Measurements from ENCODE around the gene CRYL1.
A peak's percentile ranks its signal among the peaks of the same experiment; 100 is the strongest.
"Not testable (repeated sequence)": the region's sequence is repeated elsewhere in the genome, so short reads cannot be mapped to it uniquely, and the experiment has no call there.

CRYL1 gene

DNA sequence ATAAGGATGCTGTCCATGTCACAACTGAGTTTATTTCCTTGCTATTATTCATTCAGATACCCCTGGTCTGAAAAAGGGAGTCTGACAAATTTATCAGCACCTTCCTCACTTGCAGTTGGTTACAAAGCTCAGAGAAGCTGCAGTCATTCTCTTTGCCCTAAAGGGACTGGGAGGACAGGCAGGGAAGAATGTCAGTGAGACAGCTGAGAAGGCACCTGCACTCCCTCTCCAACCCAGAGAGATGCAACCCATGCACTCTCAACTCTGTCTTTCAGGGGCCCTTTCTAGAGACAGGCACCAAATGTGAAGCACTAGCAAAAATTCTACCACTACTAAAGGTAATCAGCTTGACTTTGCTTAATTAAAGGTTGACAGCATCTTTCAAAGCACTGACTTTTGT, 83.3 kb downstream of the CRYL1 start:
- peaks cover 3 to 12% of the 10 kb centered on the region in 2 donors for H3K36me3 Mint-ChIP-seq
- ATAC-seq (replicated peaks) (no peak), DNase-seq (no peak)
- no peak overlapping the region for H3K4me3 Mint-ChIP-seq
- no peak overlapping the region for H3K27ac Mint-ChIP-seq
- peaks cover 0 to 4% of the 10 kb centered on the region in 2 donors for H3K9me3 Mint-ChIP-seq
- no peaks in the 10 kb centered on the region for H3K4me1 Mint-ChIP-seq
- H3K27me3 Mint-ChIP-seq = no peaks in the 10 kb centered on the region

DNA sequence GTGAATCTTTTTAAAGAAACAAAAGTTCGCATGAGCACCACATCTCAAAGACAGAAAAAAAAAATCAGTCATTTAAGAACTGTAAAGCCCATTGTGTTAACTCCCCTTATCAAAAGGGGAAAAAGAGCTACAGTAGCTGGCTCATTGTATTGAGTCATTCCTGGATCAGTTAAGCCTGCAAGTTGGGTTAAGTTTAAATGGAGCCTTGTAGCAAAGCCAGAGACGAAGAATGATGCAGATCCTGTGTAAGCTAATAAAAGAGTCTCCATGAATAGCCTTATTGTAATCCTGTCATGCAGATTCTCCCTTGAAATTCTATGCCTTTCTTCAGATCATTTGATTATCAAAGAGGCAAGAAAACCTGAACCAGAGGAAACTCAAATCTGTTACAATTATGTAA, 83.8 kb downstream of the CRYL1 start:
- no peak overlapping the region for H3K27ac Mint-ChIP-seq
- H3K4me3 Mint-ChIP-seq = no peak overlapping the region
- no peak for DNase-seq

DNA sequence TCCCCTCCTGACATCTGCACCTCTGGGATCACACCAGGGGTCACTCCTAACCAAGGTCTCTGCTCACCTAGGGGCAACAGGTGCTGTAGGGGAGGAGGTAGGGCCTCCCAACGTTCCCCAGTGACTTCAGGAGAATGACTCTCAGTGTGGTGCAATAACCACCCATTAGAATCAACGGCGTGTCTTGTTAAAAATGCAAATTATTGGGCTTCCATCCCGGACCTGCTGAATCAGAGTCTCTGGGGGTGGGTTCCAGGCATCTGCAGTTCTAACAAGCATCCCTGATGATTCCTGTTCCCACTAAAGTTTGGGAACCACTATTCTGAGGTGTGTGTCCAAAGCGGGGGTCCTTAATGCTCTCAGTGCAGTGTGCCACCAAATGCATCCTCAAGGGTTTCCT, 84.6 kb downstream of the CRYL1 start:
- Mint-ChIP-seq H3K4me3 (no peak overlapping the region), H3K9me3 (peaks cover 0 to 1% of the 10 kb centered on the region in 2 donors), H3K4me1 (no peaks in the 10 kb centered on the region), H3K36me3 (peaks cover 2 to 10% of the 10 kb centered on the region in 2 donors), H3K27ac (no peak overlapping the region), H3K27me3 (no peaks in the 10 kb centered on the region)
- ATAC-seq (replicated peaks) = no peak
- no peak for DNase-seq

More for the DNA sequence above, 83.8 kb downstream of the CRYL1 start:
- Mint-ChIP-seq H3K9me3 (peaks cover 0 to 1% of the 10 kb centered on the region in 2 donors), H3K36me3 (peaks cover 2 to 13% of the 10 kb centered on the region in 2 donors), H3K27me3 (no peaks in the 10 kb centered on the region), H3K4me1 (no peaks in the 10 kb centered on the region)
- ATAC-seq (replicated peaks) = peak in 1 of 2 donors; percentile 36

DNA sequence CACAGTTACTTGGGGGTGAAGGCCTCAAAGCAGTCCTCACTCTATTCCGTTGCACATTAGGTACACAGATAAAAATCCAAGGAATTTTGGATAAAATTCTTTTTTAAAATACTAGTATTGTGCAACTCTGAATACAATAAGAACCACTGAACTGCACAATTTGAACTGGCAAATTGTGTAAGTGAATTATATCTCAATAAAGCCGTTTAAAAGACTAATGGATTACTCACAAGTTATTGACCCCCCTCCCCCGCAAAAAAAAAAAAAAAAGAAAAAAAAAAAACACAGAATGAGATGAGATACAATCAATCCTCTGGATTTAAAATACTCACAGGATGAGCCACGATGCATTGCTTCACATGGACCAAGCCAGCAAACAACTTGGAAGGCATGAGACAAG, 86.4 kb downstream of the CRYL1 start:
- Mint-ChIP-seq H3K4me3 (no peak overlapping the region), H3K27me3 (no peaks in the 10 kb centered on the region), H3K36me3 (peaks cover 4 to 15% of the 10 kb centered on the region in 2 donors), H3K27ac (no peak overlapping the region), H3K9me3 (peaks cover 4 to 5% of the 10 kb centered on the region in 2 donors), H3K4me1 (no peaks in the 10 kb centered on the region)
- no peak for DNase-seq
- ATAC-seq (replicated peaks) = no peak

DNA sequence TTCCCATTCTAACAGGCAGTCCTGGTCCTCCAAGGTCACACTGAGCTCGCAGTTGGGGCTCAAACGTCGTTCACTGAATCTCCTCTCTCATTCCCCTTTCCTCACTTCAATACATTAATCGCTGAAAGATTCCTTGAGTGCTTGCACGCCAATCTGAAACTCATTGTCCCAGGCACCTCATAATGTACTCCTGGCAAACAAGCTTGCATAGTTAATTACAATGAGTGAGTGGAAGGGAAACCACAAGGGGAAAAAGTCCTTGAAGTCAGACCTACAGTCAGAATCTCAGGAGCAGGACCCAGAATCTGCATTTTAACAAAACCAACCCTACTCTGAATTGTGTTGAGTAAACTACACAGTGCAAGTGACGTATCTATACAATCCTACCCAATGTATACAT, 86.9 kb downstream of the CRYL1 start:
- no peak overlapping the region for H3K4me3 Mint-ChIP-seq
- ATAC-seq (replicated peaks) (no peak), DNase-seq (no peak)
- H3K4me1 Mint-ChIP-seq = no peaks in the 10 kb centered on the region
- no peak overlapping the region for H3K27ac Mint-ChIP-seq
- H3K36me3 Mint-ChIP-seq = peaks cover 7 to 15% of the 10 kb centered on the region in 2 donors
- H3K27me3 Mint-ChIP-seq = no peaks in the 10 kb centered on the region
- peaks cover 5 to 7% of the 10 kb centered on the region in 2 donors for H3K9me3 Mint-ChIP-seq

DNA sequence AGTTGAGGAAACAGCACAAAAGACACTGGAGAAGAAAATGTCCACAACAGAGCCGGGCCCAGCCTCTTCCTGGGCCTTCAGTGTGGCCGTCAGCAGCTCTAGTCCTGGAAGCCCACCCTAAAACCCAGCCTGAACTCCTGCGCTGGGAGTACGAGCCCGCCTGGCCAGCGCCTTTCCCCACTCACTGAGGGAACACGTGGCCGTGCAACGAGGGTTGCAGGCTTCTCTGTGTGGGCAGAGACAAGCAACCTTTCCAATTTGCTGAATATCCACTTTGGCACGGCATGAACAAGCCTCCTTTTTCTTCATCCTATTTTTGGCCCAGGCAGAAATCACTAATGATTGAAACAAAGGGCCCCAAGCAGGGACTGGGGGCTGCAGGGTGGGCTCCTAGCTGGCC, 89.2 kb downstream of the CRYL1 start:
- no peak overlapping the region for H3K4me3 Mint-ChIP-seq
- H3K4me1 Mint-ChIP-seq = no peaks in the 10 kb centered on the region
- H3K36me3 Mint-ChIP-seq = peaks cover 9 to 15% of the 10 kb centered on the region in 2 donors
- H3K27me3 Mint-ChIP-seq = no peaks in the 10 kb centered on the region
- DNase-seq (no peak), ATAC-seq (replicated peaks) (no peak)
- no peak overlapping the region for H3K27ac Mint-ChIP-seq
- peaks cover 5 to 7% of the 10 kb centered on the region in 2 donors for H3K9me3 Mint-ChIP-seq

DNA sequence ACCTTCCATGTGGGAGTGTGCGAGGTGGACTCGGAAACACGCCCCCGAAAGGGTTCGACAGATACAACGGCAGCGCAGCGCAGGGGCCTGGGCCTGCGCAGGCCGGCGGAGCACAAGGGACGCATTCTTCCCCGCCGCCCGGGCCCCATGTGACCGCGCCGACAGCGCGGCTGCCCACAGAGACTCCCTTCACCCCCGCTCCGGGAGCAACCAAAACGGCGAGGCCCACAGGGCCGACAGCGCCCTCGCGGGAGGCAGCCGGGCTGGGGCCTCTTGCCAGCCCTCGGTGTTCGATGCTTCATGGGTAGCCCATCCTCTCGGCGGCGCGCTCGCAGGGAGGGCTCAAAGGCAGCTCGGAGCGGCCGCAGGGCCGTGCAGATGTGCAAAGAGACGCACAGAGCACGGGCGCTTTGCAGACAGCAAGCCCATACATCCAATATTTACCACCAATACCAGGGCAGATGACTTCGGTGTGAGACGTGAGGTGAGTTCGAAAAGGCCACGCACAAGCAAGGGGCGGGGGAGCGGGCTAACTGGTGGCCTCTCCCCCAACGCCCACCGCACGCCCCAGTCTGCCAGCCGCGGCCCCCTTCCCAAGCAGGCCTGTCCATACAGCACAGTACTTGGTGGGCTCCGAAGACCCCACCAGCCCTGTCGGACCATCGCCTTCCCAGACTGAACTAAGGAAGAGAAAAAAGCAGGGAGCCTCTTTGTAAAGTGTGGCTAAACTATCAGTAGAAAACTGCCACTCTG, 89.9 kb downstream of the CRYL1 start:
- no peak overlapping the region for H3K27ac Mint-ChIP-seq
- peaks cover 9 to 15% of the 10 kb centered on the region in 2 donors for H3K36me3 Mint-ChIP-seq
- ATAC-seq (replicated peaks) = no peak
- H3K27me3 Mint-ChIP-seq = no peaks in the 10 kb centered on the region
- peaks cover 5 to 7% of the 10 kb centered on the region in 2 donors for H3K9me3 Mint-ChIP-seq
- H3K4me3 Mint-ChIP-seq = no peak overlapping the region
- DNase-seq = no peak
- H3K4me1 Mint-ChIP-seq = no peaks in the 10 kb centered on the region

DNA sequence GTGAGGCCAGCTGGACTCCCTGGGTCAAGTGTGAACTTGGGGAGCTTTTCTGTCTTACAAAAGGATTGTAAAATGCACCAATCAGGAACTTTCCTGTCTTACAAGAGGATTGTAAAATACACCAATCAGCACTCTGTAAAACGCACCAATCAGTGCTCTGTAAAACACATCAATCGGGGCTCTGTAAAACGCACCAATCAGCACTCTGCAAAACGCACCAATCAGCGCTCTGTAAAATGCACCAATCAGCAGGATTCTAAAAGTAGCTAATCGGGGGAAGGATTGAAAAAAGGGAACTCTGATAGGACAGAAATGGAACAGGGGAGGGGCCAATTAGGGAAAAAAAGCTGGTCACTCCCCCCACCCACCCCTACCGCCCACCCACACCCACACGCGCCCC, 91.4 kb downstream of the CRYL1 start:
- H3K9me3 Mint-ChIP-seq; H3K4me3 Mint-ChIP-seq; H3K4me1 Mint-ChIP-seq; DNase-seq; H3K27me3 Mint-ChIP-seq; ATAC-seq (replicated peaks); H3K27ac Mint-ChIP-seq: not testable (repeated sequence)
- peaks cover 13 to 15% of the 10 kb centered on the region in 2 donors for H3K36me3 Mint-ChIP-seq

DNA sequence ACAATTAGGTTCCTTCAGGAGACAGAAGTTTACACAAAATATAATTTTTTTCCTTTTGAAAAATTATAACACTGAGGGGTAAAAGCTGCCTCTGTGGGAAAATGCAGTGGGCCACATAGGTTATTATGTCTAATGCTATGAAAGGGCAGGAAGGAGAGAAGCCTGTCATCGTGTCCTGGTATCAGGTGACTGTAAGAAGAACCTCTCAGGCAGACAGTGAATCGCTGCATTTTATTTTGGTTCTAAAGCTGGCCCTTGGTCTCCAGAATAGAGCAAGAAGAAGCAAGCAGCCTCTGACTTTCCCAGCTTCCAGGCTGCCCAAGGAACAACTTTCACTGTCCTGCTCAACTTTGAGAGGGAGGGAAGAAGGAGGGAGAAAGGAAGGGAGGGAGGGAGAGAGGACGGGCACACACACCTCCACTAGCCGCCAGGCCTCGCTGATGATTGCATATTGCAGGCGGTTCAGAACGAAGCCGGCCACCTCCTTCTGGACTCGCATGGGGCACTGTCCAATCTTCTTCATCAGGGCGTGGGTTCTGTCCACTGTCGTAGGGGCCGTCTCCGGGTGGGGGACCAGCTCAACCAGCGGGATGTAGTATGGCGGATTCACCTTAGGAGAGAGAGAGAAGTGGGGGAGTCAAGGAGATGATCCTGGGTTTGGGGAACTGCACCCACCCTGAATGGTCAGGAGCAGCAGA, 93.8 kb downstream of the CRYL1 start:
- Mint-ChIP-seq H3K36me3 (peaks cover 10 to 11% of the 10 kb centered on the region in 2 donors), H3K9me3 (peaks cover 5 to 7% of the 10 kb centered on the region in 2 donors), H3K27ac (no peak overlapping the region), H3K4me1 (peaks cover 10 to 14% of the 10 kb centered on the region in 2 donors), H3K4me3 (no peak overlapping the region), H3K27me3 (no peaks in the 10 kb centered on the region)
- no peak for ATAC-seq (replicated peaks)
- DNase-seq = no peak

DNA sequence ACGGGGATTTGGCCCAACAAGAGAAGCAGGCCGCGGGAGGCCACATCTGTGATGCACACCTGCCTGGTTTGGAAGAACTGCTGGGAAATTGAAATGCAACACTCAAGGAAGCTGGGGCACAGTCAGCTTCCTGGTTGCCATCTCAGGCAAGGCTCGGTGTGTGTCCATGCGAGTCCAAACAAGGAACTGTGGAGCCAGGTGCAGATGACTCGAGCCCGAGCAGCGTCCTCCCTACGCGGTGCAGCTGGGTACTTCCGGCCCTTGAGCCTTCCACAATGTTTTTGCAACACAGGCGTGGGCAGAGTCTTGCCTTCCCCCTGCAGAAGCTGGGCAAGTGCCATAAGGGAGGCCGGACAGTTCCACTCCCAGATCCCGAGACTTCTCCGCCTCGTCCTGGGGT, 94.6 kb downstream of the CRYL1 start:
- Mint-ChIP-seq H3K4me3 (no peak overlapping the region), H3K36me3 (peaks cover 9 to 11% of the 10 kb centered on the region in 2 donors), H3K27ac (no peak overlapping the region), H3K4me1 (peaks cover 15 to 19% of the 10 kb centered on the region in 2 donors), H3K27me3 (no peaks in the 10 kb centered on the region), H3K9me3 (peaks cover 5 to 7% of the 10 kb centered on the region in 2 donors)
- ATAC-seq (replicated peaks) = no peak
- no peak for DNase-seq

DNA sequence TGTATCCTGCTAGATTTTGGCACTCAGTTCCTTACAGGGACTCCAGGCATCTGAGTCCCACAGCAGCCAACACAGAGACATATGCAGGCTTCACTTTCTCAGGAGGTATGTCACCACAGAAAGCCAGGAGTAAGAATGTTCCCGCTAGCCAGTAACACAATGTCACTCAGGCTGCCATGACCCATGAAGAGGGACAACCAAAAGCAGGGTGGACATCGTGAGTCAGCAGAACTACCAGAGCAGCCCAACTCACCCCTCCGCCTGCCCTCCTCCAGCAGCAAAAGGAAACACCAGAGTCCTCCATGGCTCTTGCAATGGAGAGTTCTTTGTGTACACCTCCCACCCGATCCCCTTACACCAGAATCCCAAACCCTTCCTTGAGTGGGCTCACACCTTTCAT, 95.4 kb downstream of the CRYL1 start:
- H3K27ac Mint-ChIP-seq = no peak overlapping the region
- H3K9me3 Mint-ChIP-seq = peaks cover 5 to 7% of the 10 kb centered on the region in 2 donors
- no peak overlapping the region for H3K4me3 Mint-ChIP-seq
- no peak for ATAC-seq (replicated peaks)
- H3K27me3 Mint-ChIP-seq = no peaks in the 10 kb centered on the region
- DNase-seq = no peak
- peaks cover 19 to 27% of the 10 kb centered on the region in 2 donors for H3K4me1 Mint-ChIP-seq
- H3K36me3 Mint-ChIP-seq = peaks cover 9 to 11% of the 10 kb centered on the region in 2 donors

DNA sequence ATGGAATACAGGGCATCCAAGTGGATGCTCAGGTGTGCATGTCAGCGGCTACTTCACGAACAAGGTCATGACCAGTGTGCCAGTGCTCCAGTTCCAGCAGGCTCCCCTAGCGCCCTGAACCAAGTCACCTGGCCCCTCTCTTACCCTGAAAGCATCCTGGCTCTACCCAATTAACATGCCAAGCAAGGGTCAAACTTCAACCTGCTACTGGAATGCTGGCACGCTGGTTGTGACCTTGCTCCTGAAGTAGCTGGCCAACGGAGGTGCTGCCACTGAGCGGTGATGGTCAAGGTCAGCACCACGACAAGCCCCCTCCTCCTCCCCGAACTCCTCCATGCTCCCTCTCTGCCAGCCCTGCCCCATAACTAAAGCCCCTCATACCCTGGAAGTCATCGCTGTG, 96.0 kb downstream of the CRYL1 start:
- Mint-ChIP-seq H3K9me3 (peaks cover 3 to 5% of the 10 kb centered on the region in 2 donors), H3K27me3 (no peaks in the 10 kb centered on the region), H3K4me1 (peaks cover 25 to 33% of the 10 kb centered on the region in 2 donors), H3K27ac (no peak overlapping the region), H3K4me3 (no peak overlapping the region), H3K36me3 (peaks cover 7 to 10% of the 10 kb centered on the region in 2 donors)
- ATAC-seq (replicated peaks) (no peak), DNase-seq (no peak)

DNA sequence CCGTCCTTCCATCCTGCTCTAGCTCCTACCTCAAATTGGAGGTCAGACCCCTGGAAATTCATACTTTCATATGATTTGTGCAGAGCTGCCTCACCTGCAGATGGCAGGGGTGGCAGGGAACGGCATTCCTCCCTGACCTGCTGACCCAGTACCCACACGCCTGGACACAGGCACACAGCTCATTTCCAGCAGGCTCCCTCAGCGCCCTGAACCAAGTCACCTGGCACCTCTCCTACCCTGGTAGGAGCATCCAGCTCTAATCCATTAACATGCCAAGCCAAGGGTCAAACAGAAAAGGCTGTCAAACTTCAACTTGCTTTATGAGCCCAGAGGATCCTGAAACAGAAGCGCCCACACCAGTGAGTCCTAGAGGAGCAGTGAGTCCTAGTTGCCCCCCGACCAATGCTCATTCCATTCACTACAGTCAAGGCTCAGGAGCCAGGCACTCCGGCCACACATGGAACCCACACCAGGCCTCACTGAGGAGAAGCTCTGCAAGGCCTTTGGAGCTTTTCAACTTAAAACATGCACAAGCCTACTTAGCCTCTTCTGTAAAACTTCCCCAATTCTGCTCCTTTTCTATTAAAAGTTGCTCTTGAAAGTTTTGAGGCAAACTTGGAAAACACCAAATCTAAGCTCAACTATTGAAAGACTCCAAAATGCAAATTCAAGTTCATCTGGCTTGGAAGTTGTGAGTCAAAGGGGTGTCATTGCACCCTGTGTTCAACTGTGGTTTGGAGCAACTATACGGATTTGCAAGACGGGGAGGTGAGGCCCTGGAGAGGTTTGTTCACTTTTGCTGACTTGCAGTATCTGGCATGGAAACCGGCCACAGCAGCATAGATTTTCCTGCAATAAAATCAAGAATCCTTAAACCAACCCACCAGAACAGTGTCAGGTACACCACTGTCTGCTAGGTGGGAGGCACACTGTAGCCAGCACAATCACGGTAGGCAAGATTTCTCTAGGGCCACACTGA, 96.7 kb downstream of the CRYL1 start:
- Mint-ChIP-seq H3K4me1 (peaks cover 31 to 40% of the 10 kb centered on the region in 2 donors), H3K4me3 (no peak overlapping the region), H3K27ac (no peak overlapping the region), H3K27me3 (no peaks in the 10 kb centered on the region), H3K36me3 (peaks cover 6 to 7% of the 10 kb centered on the region in 2 donors), H3K9me3 (no peaks in the 10 kb centered on the region)
- DNase-seq (no peak), ATAC-seq (replicated peaks) (peak in 1 of 2 donors; percentile 21)
